22Rv1 (cell line): ENCODE data around the gene PLA1A.

Experiments
- ZFX ChIP-seq: fragments of 450-650 bp; IDR thresholded peaks from 2 replicates; pipeline ENCODE4 v1.6.1; 2017; ENCODE audit warnings: antibody characterized with exemption, borderline replicate concordance
- TF ChIP-seq, protein P1 (sequence below): fragments of 450-650 bp; IDR thresholded peaks from 2 replicates; pipeline ENCODE4 v1.5.1; 2017; ENCODE audit warnings: mild to moderate bottlenecking

DNA sequence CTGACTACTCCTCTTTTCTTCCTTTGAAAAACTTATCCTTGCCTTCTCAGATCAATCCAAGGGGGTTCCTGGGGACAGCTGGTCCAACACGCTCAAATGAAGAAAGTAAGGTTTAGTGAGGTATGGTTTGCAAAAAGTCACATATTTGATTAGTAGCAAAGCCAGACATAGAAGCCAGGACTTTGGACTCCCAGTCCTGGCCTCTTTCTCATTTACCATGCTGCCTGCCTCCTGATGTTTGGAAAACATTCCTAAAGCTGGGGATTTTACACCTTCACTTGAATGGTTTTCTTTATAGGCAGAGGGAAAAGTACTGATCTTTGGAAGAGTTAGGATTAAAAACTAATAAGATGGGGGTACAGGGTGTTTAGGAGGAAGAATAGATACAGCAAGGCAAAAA is 48.1 kb downstream of the PLA1A start:
- TF ChIP-seq, protein P1, sequence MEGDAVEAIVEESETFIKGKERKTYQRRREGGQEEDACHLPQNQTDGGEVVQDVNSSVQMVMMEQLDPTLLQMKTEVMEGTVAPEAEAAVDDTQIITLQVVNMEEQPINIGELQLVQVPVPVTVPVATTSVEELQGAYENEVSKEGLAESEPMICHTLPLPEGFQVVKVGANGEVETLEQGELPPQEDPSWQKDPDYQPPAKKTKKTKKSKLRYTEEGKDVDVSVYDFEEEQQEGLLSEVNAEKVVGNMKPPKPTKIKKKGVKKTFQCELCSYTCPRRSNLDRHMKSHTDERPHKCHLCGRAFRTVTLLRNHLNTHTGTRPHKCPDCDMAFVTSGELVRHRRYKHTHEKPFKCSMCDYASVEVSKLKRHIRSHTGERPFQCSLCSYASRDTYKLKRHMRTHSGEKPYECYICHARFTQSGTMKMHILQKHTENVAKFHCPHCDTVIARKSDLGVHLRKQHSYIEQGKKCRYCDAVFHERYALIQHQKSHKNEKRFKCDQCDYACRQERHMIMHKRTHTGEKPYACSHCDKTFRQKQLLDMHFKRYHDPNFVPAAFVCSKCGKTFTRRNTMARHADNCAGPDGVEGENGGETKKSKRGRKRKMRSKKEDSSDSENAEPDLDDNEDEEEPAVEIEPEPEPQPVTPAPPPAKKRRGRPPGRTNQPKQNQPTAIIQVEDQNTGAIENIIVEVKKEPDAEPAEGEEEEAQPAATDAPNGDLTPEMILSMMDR: no peak
- no peak for TF ChIP-seq ZFX
